ENCODE data around the gene UBXN2A. TPM values are rescaled to one million over a fixed set of nuclear protein-coding genes. Genes with fewer than 3 reads are reported as not detected.
A peak's percentile ranks its signal among the peaks of the same experiment; 100 is the strongest.

UBXN2A gene
- total RNA-seq (10 to 100 TPM; 14.5 to 15.0 TPM), polyA plus RNA-seq (10 to 100 TPM in 1 of 2 donors, 1 to 10 TPM in 1; 9.7 to 12.4 TPM)

- H3K4me1 ChIP-seq (ENCODE audit: insufficient read depth, low read length): peaks cover 25% of the 10 kb centered on the region
- peak within 1 kb of the TSS; percentile 70 for H3K27ac ChIP-seq (ENCODE audit: low read depth, low read length)
- peak within 1 kb of the TSS; percentile 76 to 81 for H3K4me3 ChIP-seq (ENCODE audit: low read length in 2 of 2)
- H3K9me3 Mint-ChIP-seq: no peaks in the 10 kb centered on the region
- peak within 1 kb of the TSS; percentile 90 to 96 (median 95) for H3K27ac Mint-ChIP-seq
- H3K4me1 Mint-ChIP-seq: peaks cover 21 to 46% (median 30%) of the 10 kb centered on the region in 4 donors
- peak; percentile 69 to 82 (median 80) for DNase-seq
- POLR2A ChIA-PET (ENCODE audit: partially characterized antibody): interaction anchor here (1.0 to 7.0 kb wide), 9 partner anchors 11 to 144 kb away, joined by 3 to 144 read pairs (median 4); partner anchors contain the start of genes ATAD2B, SF3B6 and TP53I3
- peaks cover 4% of the 10 kb centered on the region for H3K27me3 ChIP-seq (ENCODE audit: insufficient read depth, low read length)
- intact Hi-C loops (cut with micrococcal nuclease): loop anchor here (1.0 to 5.0 kb wide), 2 partner anchors 13 to 137 kb away; partner anchors contain the start of genes ATAD2B and SF3B6
- H3K36me3 Mint-ChIP-seq: peaks cover 0 to 14% of the 10 kb centered on the region in 2 donors
- H3K27me3 Mint-ChIP-seq: no peaks in the 10 kb centered on the region
- no peaks in the 10 kb centered on the region for H3K9me3 ChIP-seq (ENCODE audit: control insufficient read depth in 1 of 2, low read length in 2 of 2)
- no peaks in the 10 kb centered on the region for H3K36me3 ChIP-seq (ENCODE audit: insufficient read depth, low read length)
- CTCF ChIA-PET (ENCODE audit: partially characterized antibody): interaction anchor here (1.1 to 6.5 kb wide), 3 partner anchors 9 to 144 kb away, joined by 3 to 64 read pairs (median 4); partner anchors contain the start of genes ATAD2B and TP53I3
- peak within 1 kb of the TSS; percentile 90 to 97 (median 94) for H3K4me3 Mint-ChIP-seq
Observed at GRCh38 chr2:23939987-23940717, at the start of gene UBXN2A. UBXN2A (plus strand) TSS chr2:23940463; CDS start chr2:23958315, 17,852 bp downstream.

- intact Hi-C loops (cut with micrococcal nuclease): no loop called here
- Mint-ChIP-seq H3K4me1 (peaks cover 29 to 55% (median 42%) of the 10 kb centered on the region in 4 donors), H3K9me3 (no peaks in the 10 kb centered on the region), H3K27me3 (no peaks in the 10 kb centered on the region), H3K27ac (peak overlapping the region in 1 of 7 donors; percentile 11), H3K36me3 (no peaks in the 10 kb centered on the region), H3K4me3 (no peak overlapping the region)
- no peak overlapping the region for H3K27ac ChIP-seq (ENCODE audit: low read depth, low read length)
- H3K4me3 ChIP-seq (ENCODE audit: low read length in 2 of 2): no peak overlapping the region
- no peaks in the 10 kb centered on the region for H3K36me3 ChIP-seq (ENCODE audit: insufficient read depth, low read length)
- ChIA-PET CTCF (ENCODE audit: partially characterized antibody) (interaction anchor here (0.9 to 4.2 kb wide), 3 partner anchors 24 to 184 kb away, joined by 3 to 17 read pairs (median 4); partner anchors contain the start of genes ATAD2B and TP53I3), POLR2A (ENCODE audit: partially characterized antibody) (interaction anchor here (1.9 kb wide), 1 partner anchor 27 kb away, joined by 4 read pairs; the partner anchor contains the start of gene ATAD2B)
- DNase-seq: no peak
- peaks cover 10% of the 10 kb centered on the region for H3K4me1 ChIP-seq (ENCODE audit: insufficient read depth, low read length)
- no peaks in the 10 kb centered on the region for H3K9me3 ChIP-seq (ENCODE audit: control insufficient read depth in 1 of 2, low read length in 2 of 2)
- H3K27me3 ChIP-seq (ENCODE audit: insufficient read depth, low read length): no peaks in the 10 kb centered on the region
Observed at GRCh38 chr2:23900133-23900532, 40.1 kb upstream of the UBXN2A start.

GRCh38 chr2:23900541-23901322 lies 39.5 kb upstream of the UBXN2A start:
- Histone ChIP-seq H3K4me3 (ENCODE audit: low read length in 2 of 2) (no peak overlapping the region), H3K27ac (ENCODE audit: low read depth, low read length) (no peak overlapping the region), H3K9me3 (ENCODE audit: control insufficient read depth in 1 of 2, low read length in 2 of 2) (no peaks in the 10 kb centered on the region), H3K4me1 (ENCODE audit: insufficient read depth, low read length) (peaks cover 14% of the 10 kb centered on the region), H3K36me3 (ENCODE audit: insufficient read depth, low read length) (no peaks in the 10 kb centered on the region), H3K27me3 (ENCODE audit: insufficient read depth, low read length) (no peaks in the 10 kb centered on the region)
- H3K9me3 Mint-ChIP-seq: no peaks in the 10 kb centered on the region
- intact Hi-C loops (cut with micrococcal nuclease): no loop called here
- POLR2A ChIA-PET (ENCODE audit: partially characterized antibody): interaction anchor here (0.6 to 1.9 kb wide), 3 partner anchors 21 to 26 kb away, joined by 4 to 11 read pairs (median 5); partner anchors contain the start of gene ATAD2B
- H3K36me3 Mint-ChIP-seq: no peaks in the 10 kb centered on the region
- CTCF ChIA-PET (ENCODE audit: partially characterized antibody): interaction anchor here (0.8 to 4.2 kb wide), 5 partner anchors 8 to 26 kb away, joined by 3 to 17 read pairs (median 4); partner anchors contain the start of gene ATAD2B
- H3K4me3 Mint-ChIP-seq: no peak overlapping the region
- no peak for DNase-seq
- H3K27ac Mint-ChIP-seq: peak overlapping the region in 2 of 7 donors; percentile 2 to 11
- no peaks in the 10 kb centered on the region for H3K27me3 Mint-ChIP-seq
- H3K4me1 Mint-ChIP-seq: peaks cover 32 to 61% (median 47%) of the 10 kb centered on the region in 4 donors

- H3K27ac Mint-ChIP-seq: peak overlapping the region in 1 of 7 donors; percentile 22
- ChIA-PET POLR2A (ENCODE audit: partially characterized antibody) (interaction anchor here (1.1 kb wide), 1 partner anchor 25 kb away, joined by 3 read pairs; the partner anchor contains the start of gene ATAD2B), CTCF (ENCODE audit: partially characterized antibody) (interaction anchor here (5.7 kb wide), 1 partner anchor 24 kb away, joined by 23 read pairs; the partner anchor contains the start of gene ATAD2B)
- H3K4me1 ChIP-seq (ENCODE audit: insufficient read depth, low read length): peaks cover 14% of the 10 kb centered on the region
- H3K4me1 Mint-ChIP-seq: peaks cover 30 to 61% (median 49%) of the 10 kb centered on the region in 4 donors
- H3K4me3 Mint-ChIP-seq: no peak overlapping the region
- no peak overlapping the region for H3K4me3 ChIP-seq (ENCODE audit: low read length in 2 of 2)
- H3K36me3 ChIP-seq (ENCODE audit: insufficient read depth, low read length): no peaks in the 10 kb centered on the region
- DNase-seq: no peak
- H3K27me3 Mint-ChIP-seq: no peaks in the 10 kb centered on the region
- H3K9me3 ChIP-seq (ENCODE audit: control insufficient read depth in 1 of 2, low read length in 2 of 2): no peaks in the 10 kb centered on the region
- H3K27ac ChIP-seq (ENCODE audit: low read depth, low read length): no peak overlapping the region
- H3K36me3 Mint-ChIP-seq: no peaks in the 10 kb centered on the region
- intact Hi-C loops (cut with micrococcal nuclease): no loop called here
- no peaks in the 10 kb centered on the region for H3K27me3 ChIP-seq (ENCODE audit: insufficient read depth, low read length)
- no peaks in the 10 kb centered on the region for H3K9me3 Mint-ChIP-seq
Observed at GRCh38 chr2:23901966-23902846, 38.1 kb upstream of the UBXN2A start.

GRCh38 chr2:23903034-23903433 lies 37.2 kb upstream of the UBXN2A start:
- no peaks in the 10 kb centered on the region for H3K9me3 ChIP-seq (ENCODE audit: control insufficient read depth in 1 of 2, low read length in 2 of 2)
- Mint-ChIP-seq H3K36me3 (no peaks in the 10 kb centered on the region), H3K4me3 (no peak overlapping the region), H3K27me3 (no peaks in the 10 kb centered on the region), H3K9me3 (no peaks in the 10 kb centered on the region), H3K4me1 (peaks cover 26 to 61% (median 45%) of the 10 kb centered on the region in 4 donors), H3K27ac (no peak overlapping the region)
- H3K27ac ChIP-seq (ENCODE audit: low read depth, low read length): no peak overlapping the region
- intact Hi-C loops (cut with micrococcal nuclease): no loop called here
- CTCF ChIA-PET (ENCODE audit: partially characterized antibody): interaction anchor here (1.3 to 5.7 kb wide), 2 partner anchors 8 to 23 kb away, joined by 3 to 23 read pairs; partner anchors contain the start of gene ATAD2B
- no peaks in the 10 kb centered on the region for H3K36me3 ChIP-seq (ENCODE audit: insufficient read depth, low read length)
- POLR2A ChIA-PET (ENCODE audit: partially characterized antibody): interaction anchor here (1.1 kb wide), 1 partner anchor 24 kb away, joined by 3 read pairs; the partner anchor contains the start of gene ATAD2B
- no peak overlapping the region for H3K4me3 ChIP-seq (ENCODE audit: low read length in 2 of 2)
- H3K27me3 ChIP-seq (ENCODE audit: insufficient read depth, low read length): no peaks in the 10 kb centered on the region
- DNase-seq: no peak
- H3K4me1 ChIP-seq (ENCODE audit: insufficient read depth, low read length): peaks cover 14% of the 10 kb centered on the region

GRCh38 chr2:23904215-23904614 lies 36.0 kb upstream of the UBXN2A start:
- H3K9me3 ChIP-seq (ENCODE audit: control insufficient read depth in 1 of 2, low read length in 2 of 2): no peaks in the 10 kb centered on the region
- no peak for DNase-seq
- POLR2A ChIA-PET (ENCODE audit: partially characterized antibody): no interaction called here
- no peak overlapping the region for H3K4me3 ChIP-seq (ENCODE audit: low read length in 2 of 2)
- CTCF ChIA-PET (ENCODE audit: partially characterized antibody): interaction anchor here (5.7 kb wide), 1 partner anchor 22 kb away, joined by 23 read pairs; the partner anchor contains the start of gene ATAD2B
- Mint-ChIP-seq H3K9me3 (no peaks in the 10 kb centered on the region), H3K27me3 (no peaks in the 10 kb centered on the region), H3K4me1 (peaks cover 25 to 58% (median 41%) of the 10 kb centered on the region in 4 donors), H3K36me3 (no peaks in the 10 kb centered on the region), H3K27ac (peak overlapping the region in 1 of 7 donors; percentile 38), H3K4me3 (no peak overlapping the region)
- intact Hi-C loops (cut with micrococcal nuclease): no loop called here
- H3K36me3 ChIP-seq (ENCODE audit: insufficient read depth, low read length): no peaks in the 10 kb centered on the region
- no peaks in the 10 kb centered on the region for H3K27me3 ChIP-seq (ENCODE audit: insufficient read depth, low read length)
- peaks cover 14% of the 10 kb centered on the region for H3K4me1 ChIP-seq (ENCODE audit: insufficient read depth, low read length)
- no peak overlapping the region for H3K27ac ChIP-seq (ENCODE audit: low read depth, low read length)

All from CD4-positive, alpha-beta memory T cell (primary cell).